Measurements from ENCODE around the gene OSGIN1.

The OSGIN1 gene

GRCh38 chr16:84007520-84007919 lies 54.5 kb downstream of the OSGIN1 start:
- DNase-seq, result no peak

GRCh38 chr16:84007965-84008364 lies 54.9 kb downstream of the OSGIN1 start:
- DNase-seq, result no peak

- DNase-seq, result no peak
These were observed 56.2 kb downstream of the OSGIN1 start for GRCh38 chr16:84009282-84009681.

- peak; percentile 65 for DNase-seq
These were observed 60.9 kb downstream of the OSGIN1 start for GRCh38 chr16:84013787-84014569.

GRCh38 chr16:84014570-84015327 lies 61.7 kb downstream of the OSGIN1 start:
- DNase-seq, result no peak

- no peak for DNase-seq
These were observed 62.4 kb downstream of the OSGIN1 start for GRCh38 chr16:84015399-84015798.
